DMS153 (cell line): ENCODE results near the gene COP1.
"Not testable (repeated sequence)": the region's sequence is repeated elsewhere in the genome, so short reads cannot be mapped to it uniquely, and the experiment has no call there.

ENCODE experiments used
- DNase-seq: peaks from one replicate; lab custom pipeline; 2025; lab: John Stamatoyannopoulos, UW

COP1 gene

DNA sequence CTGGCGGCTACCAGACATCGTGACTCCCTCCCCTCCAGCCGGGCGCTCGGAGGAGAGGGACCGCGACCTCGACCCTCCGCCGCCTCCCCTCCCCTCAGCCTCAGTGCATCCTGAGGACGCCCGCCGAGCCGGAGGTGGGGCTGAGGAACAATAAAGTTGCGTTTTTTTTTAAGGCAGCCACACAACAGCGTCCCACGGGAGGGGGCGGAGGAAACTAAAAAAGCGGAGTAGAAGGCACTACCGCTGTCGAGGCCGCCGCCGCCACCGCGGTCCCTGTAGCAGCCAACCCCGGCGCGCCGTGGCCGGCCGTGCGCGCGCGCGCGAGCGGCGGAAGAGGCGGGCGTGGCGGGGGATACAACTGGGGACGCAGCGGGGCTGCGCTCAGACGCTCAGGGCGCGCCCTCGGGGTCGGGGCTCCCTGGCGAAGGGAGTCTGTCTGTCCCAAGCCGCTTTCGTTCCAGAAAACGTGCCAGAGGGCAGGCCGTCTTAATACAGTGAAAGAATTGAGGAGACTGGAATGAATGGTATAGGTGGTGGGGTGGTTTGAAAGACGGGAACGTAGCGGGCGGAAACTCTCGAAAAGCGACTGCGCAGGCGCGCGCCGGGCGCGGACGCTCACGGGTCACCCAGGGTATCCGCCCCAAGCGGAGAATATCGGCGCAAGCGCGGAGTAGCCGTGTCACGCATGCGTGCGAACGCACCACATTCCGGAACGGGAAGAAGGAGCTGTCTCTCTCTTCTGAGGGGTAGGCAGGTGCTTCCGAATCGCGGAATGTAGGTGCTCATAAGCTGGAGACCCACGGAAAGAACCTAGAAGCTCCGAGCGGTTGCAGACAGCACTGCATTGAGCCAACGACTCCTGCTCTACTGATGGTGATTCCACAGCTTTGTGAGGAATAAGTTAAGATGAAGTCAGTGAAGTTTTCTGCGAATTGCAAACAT is at the start of gene COP1:
TSS of gene COP1 (minus strand) at position 326 of the 942 bp plus-strand sequence. CDS start at position 18, 308 bp downstream.
- peak; percentile 97 for DNase-seq

- no peak for DNase-seq
These were observed 45.1 kb upstream of the COP1 start for GRCh38 chr1:176252191-176252590.

GRCh38 chr1:176244851-176245250 is 37.8 kb upstream of the COP1 start:
- no peak for DNase-seq

- no peak for DNase-seq
These were observed 36.7 kb upstream of the COP1 start for GRCh38 chr1:176243746-176244145.

- DNase-seq, result no peak
These were observed 34.4 kb upstream of the COP1 start for GRCh38 chr1:176241385-176242015.

- not testable (repeated sequence) for DNase-seq
These were observed 26.6 kb upstream of the COP1 start for GRCh38 chr1:176233657-176234056.

DNA sequence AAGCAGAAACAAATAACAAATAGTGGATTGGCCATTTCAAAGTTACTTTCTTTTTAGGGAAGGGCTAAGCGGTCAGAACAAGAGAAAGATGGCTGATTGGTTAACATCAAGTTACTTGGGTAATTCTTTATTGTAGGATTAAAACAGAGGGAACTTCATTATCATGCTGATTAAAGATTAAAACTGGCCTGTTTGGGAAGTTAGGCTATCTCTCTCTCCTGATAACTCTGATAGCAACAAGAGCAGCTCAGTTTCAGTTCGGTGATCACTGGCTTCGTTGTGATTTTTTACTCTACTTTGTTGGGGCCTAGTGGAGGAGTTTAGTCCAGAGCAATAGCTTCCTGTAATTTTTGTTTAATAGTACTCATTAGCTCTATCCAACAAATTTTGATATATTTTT is 20.5 kb upstream of the COP1 start:
- DNase-seq, result no peak

GRCh38 chr1:176225911-176226310 is 18.8 kb upstream of the COP1 start:
- DNase-seq, result no peak

GRCh38 chr1:176225479-176225875 is 18.4 kb upstream of the COP1 start:
- no peak for DNase-seq

- DNase-seq, result no peak
These were observed 15.1 kb upstream of the COP1 start for GRCh38 chr1:176222196-176222595.

GRCh38 chr1:176220100-176220689 is 13.1 kb upstream of the COP1 start:
- no peak for DNase-seq

DNA sequence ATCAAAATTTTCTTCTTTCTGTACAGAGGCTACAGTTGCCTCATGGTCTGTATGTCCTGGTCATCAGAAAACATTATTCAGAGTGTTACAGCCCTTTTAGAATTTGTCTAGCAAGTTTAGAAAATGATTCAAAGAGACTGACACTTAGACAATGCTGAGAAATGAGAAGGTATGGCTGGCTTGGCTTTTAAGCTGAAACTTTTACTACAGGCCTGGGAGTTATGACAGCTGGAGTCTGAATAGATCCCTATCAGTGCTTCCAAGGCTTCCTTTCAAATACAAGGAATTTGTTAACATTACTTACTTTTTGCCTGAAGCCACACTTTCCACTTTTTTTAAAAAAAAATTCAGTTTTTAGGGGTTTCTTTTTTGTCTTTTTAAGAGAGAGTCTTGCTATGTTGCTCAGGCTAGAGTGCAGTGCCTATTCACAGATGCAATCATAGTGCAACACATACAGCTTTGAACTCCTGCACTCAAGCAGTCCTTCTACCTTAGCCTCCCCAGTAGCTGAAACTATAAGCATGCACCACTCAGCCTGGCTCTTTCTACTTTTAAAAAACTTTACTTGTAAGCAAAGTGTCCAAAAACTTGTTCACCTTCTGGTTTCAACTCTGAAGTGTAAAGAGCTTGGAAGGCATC is 10.5 kb upstream of the COP1 start:
- DNase-seq, result no peak

DNA sequence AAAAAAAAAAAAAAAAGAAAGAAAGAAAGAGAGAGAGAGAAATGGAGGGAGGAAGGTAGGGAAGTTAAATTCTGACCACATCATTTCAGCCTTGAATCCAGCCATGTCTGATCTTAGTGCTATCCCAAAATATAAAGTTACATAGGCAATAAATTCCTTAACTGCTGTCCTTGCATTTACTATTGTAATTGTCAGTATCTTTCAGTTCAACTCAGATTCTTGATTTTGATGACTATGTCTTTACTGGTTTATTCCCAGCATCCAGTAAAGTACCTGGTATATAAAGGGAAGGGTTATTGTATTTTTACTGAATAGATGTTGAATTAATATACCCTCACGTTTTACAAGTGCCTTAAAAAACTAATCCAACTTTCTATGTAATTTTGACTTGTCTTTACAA is 8.9 kb upstream of the COP1 start:
- DNase-seq, result no peak

DNA sequence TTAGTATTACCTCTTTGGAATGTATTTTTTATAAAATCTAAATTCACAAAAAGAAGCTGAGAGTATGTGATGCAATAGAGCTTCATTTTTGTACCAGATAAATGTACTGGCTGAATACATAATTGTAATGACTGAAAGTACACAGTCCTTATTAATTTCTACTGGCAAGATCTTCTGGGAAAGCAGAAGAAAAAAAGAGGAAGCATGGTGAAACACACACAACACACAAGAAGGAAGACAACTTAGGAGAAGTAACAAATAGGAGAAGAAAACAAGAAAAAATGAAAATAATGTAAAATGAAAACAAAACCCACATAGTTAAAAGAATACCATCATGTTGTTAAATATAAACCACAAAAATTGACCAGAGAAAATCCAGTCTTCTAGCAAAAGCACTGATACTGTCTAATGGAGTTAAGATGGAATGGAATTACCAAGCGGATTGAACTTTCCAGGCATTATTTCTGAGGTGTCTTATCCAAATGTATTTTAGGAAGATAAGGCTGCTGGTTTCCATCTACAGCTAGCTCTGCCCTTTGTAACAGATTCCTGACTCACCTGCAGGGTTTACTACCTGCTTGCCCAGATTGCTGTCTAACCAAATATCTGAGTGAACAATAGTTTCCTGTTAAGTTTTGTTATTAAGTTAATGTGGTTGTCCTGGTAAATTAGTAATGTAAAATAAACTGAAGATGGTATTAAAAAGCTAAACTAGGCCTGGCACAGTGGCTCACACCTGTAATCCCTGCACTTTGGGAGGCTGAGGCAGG is 4.5 kb upstream of the COP1 start:
- no peak for DNase-seq

DNA sequence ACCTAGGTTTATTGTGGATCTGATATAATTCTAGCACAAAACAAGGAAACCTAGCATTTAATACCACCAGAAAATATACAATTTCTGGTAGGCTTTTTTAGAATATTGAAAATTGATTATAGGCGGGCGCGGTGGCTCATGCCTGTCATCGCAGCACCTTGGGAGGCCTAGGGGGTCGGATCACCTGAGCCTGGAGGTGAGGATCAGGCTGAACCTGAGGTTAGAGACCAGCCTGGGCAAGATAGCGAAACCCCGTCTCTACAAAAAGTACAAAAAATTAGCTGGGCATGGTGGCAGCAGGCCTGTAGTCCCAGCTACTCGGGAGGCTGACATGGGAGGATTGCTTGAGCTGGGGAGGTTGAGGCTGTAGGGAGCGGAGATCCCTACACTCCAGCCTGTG is 948 bp upstream of the COP1 start:
- DNase-seq, result no peak

DNA sequence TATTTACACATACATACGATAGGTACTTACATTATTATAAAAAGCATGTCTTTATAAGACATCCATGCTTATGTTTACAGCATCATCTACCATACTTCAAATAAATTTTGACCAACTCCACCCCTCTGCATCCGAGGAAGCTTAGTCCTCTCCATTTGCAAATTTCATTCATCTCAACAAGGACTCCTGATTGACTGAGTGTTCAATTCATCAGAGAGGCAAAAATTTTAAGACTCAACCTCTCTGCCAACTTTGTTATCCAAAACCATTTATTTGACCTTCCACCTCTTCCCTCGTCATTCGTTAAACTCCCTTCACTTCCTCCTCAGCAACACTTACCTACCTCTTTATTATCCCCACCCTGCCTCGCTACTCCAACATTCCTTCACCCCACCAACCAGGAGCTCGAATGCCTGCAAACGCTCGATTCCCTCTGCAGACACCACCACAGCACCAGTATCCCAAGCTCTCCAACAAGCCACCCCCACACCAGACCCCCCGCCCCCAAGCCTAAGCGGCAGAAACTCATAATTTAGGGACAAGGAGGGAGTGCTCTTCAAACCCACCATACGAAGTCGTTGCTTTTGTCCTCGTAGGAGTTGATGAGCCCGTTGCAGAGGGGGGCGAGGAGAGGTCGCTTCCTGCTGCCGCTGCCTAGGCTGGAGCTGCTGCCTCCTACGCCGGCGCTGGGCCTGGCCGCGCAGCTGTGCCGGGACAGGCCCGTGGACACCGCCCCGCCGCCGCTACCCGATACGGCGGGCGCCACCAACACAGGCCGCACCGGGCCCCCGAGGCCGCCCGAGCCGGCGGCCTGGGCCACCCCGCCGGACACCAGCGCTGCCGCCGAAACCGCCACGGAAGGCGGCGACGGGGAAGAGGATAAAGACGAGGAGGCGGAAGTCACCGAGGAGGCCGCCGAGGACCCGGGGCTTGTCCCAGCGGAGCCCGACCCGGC is 803 bp downstream of the COP1 start:
- no peak for DNase-seq

GRCh38 chr1:176205332-176205914 is 1.7 kb downstream of the COP1 start:
- no peak for DNase-seq

- DNase-seq, result not testable (repeated sequence)
These were observed 2.4 kb downstream of the COP1 start for GRCh38 chr1:176204655-176205054.

DNA sequence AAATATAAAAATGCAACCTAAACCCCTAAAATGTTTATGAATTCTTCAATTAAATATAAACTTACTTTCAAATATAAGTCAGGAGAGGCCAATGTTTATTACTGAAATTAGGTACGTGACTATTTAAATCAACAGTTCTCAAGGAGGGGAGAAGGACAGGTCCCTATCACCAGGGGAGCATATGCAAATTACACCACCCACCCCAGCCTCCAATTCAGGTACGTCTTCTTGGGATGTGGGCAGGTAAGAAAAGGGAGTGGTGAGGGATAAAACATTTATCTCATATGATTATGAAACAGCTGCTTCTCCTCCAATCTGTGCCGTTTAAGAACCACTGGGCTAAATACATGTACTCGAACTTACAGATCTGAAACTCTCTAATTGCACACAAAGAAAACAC is 3.4 kb downstream of the COP1 start:
- no peak for DNase-seq

DNA sequence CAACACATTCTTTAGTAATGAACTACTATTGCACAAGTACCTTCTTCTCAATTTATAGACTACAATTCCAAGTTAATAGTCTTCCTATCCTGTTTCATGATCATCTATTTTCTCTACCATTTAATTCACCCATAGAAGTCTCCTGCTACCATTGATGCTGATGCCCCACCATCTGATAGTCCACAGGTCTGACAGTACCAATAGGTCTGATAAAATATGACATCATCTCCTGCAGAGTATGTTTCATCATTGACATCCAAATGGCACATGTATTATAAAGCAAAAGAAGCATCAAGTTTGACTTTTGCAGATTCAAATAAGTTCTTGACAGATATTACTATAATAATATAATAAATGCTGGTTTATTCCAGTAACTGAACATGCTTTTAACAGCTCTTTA is 5.5 kb downstream of the COP1 start:
- no peak for DNase-seq
